ENCODE data around the gene OR2V1. TPM values are rescaled to one million over a fixed set of nuclear protein-coding genes. Genes with fewer than 3 reads are reported as not detected.

OR2V1 gene
- total RNA-seq, 1 experiment from 2014 or later = not detected

DNA sequence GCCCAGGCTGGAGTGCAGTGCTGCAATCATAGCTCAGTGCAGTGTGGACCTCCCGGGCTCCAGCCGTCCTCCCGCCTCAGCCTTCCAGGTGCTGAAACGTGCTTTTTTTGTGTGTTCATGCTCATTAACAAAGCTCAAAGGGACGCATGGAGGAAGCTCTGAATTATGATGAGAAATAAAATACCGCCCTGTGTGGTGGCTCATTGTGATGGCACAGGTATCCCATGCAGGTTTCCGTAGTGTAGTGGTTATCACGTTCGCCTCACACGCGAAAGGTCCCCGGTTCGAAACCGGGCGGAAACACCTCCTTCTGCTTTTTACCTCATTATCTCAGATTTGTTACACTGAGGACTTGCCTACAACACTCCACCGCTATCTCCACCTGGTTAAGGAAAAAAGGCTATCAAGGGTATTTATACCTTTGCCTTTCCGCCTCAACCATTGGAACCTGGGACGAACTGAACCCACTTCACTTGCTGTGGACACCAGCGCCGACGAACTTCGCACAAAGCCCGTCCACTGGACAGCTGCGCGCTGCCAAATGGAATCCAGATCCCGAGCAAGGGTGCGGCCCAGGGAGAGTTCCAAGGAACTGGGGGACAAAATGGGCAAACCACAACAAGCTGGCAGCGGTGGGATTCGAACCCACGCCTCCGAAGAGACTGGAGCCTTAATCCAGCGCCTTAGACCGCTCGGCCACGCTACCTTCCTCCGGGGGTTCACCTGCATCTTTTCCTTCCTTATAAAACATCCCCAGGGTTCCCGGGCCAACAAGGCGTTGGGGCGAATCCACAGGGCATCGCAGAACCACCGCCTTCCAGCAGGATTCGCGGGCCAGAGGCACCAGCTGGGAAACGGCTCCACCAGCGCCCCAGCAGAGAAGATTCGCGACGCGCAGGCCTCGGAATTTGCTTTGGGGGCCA, 42.7 kb upstream of the OR2V1 start:
- no peaks in the 10 kb centered on the region for H3K9me2 ChIP-seq (ENCODE audit: insufficient read depth)
- CTCF ChIA-PET = interaction anchor here (0.9 to 2.9 kb wide), 9 partner anchors 8 to 389 kb away, joined by 3 to 9 read pairs (median 4); no protein-coding TSS in a partner anchor
- peak overlapping the region; percentile 97 for H2AFZ ChIP-seq (ENCODE audit: low read depth, low read length, poor library complexity, severe bottlenecking)
- RAD21 ChIA-PET (ENCODE audit: low non-redundant PET in 1 of 2, low total read pairs in 2 of 2, uncharacterized antibody in 2 of 2, unreplicated experiment in 2 of 2) = interaction anchor here (0.6 to 1.1 kb wide), 2 partner anchors 22 to 34 kb away, joined by 3 to 4 read pairs; no protein-coding TSS in a partner anchor
- H3K9ac ChIP-seq (ENCODE audit: low read length) = peak overlapping the region; percentile 64
- peak overlapping the region; percentile 71 for H3K27ac ChIP-seq (ENCODE audit: low read depth, low read length)
- H3K4me2 ChIP-seq (ENCODE audit: low read length) = peak overlapping the region; percentile 90
- ATAC-seq (peak; percentile 72), DNase-seq (ENCODE audit: low read depth, low spot score) (peak; percentile 86)
- H3K36me3 ChIP-seq (ENCODE audit: control insufficient read depth in 1 of 2, insufficient read depth in 2 of 2, low read length in 2 of 2) = no peaks in the 10 kb centered on the region
- peak; percentile 33 for TF ChIP-seq TCF7L2 (IDR thresholded peaks at IDR 0.05; ENCODE audit: borderline replicate concordance, extremely low read depth, insufficient read depth, insufficient read length)
- TF ChIP-seq CTCF (IDR thresholded peaks at IDR 0.05 in 2 of 3, conservative IDR thresholded peaks at IDR 0.05 in 1 of 3; ENCODE audit: borderline replicate concordance in 1 of 3, insufficient read depth in 1 of 3, low read depth in 2 of 3, low read length in 2 of 3) = peak in 1 of 3 experiments; percentile 3; a peak in 1 of 6 replicates
- no peak for TF ChIP-seq SP1 (IDR thresholded peaks at IDR 0.05; ENCODE audit: low read depth)
- TF ChIP-seq CEBPB (IDR thresholded peaks at IDR 0.05; ENCODE audit: low read depth) = no peak
- TF ChIP-seq, protein P1, sequence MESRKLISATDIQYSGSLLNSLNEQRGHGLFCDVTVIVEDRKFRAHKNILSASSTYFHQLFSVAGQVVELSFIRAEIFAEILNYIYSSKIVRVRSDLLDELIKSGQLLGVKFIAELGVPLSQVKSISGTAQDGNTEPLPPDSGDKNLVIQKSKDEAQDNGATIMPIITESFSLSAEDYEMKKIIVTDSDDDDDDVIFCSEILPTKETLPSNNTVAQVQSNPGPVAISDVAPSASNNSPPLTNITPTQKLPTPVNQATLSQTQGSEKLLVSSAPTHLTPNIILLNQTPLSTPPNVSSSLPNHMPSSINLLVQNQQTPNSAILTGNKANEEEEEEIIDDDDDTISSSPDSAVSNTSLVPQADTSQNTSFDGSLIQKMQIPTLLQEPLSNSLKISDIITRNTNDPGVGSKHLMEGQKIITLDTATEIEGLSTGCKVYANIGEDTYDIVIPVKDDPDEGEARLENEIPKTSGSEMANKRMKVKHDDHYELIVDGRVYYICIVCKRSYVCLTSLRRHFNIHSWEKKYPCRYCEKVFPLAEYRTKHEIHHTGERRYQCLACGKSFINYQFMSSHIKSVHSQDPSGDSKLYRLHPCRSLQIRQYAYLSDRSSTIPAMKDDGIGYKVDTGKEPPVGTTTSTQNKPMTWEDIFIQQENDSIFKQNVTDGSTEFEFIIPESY (IDR thresholded peaks at IDR 0.05; ENCODE audit: extremely low read depth, insufficient replicate concordance, low read length) = peak; percentile 32
- TF ChIP-seq POLR2A (IDR thresholded peaks at IDR 0.05; ENCODE audit: borderline replicate concordance, extremely low read depth, insufficient read depth, insufficient read length) = peak; percentile 15
- intact Hi-C loops (cut with micrococcal nuclease) = loop anchor here (1.0 to 5.0 kb wide), 4 partner anchors 15 to 311 kb away; partner anchors contain the start of genes TRIM41 and ZFP62
- POLR2A ChIA-PET = interaction anchor here (1.0 to 2.0 kb wide), 7 partner anchors 12 to 50 kb away, joined by 3 to 7 read pairs (median 4); partner anchors contain the start of gene TRIM41
- no peaks in the 10 kb centered on the region for H4K20me1 ChIP-seq (ENCODE audit: insufficient read depth)
- H3K4me1 ChIP-seq (ENCODE audit: control insufficient read depth in 1 of 2, insufficient read depth in 2 of 2, low read length in 2 of 2) = peaks cover 13 to 53% of the 10 kb centered on the region in 2 experiments; a peak in 3 of 4 replicates
- no peaks in the 10 kb centered on the region for H3K27me3 ChIP-seq (ENCODE audit: insufficient read depth, low read length)
- BruUV-seq (replicated peaks) = TSS peak; percentile 62
- no peaks in the 10 kb centered on the region for H3K9me3 ChIP-seq (ENCODE audit: control insufficient read depth in 1 of 2, insufficient read depth in 1 of 2, low read depth in 1 of 2, low read length in 2 of 2)
- H3K79me2 ChIP-seq (ENCODE audit: insufficient read depth, low read length) = no peaks in the 10 kb centered on the region
- H3K4me3 ChIP-seq (replicated peaks in 1 of 2; ENCODE audit: low read depth in 1 of 2, low read length in 2 of 2) = peak overlapping the region; percentile 39 to 58
